ENCODE data around the gene SLC17A5.
"Not testable (repeated sequence)": the region's sequence is repeated elsewhere in the genome, so short reads cannot be mapped to it uniquely, and the experiment has no call there.

The SLC17A5 gene

DNA sequence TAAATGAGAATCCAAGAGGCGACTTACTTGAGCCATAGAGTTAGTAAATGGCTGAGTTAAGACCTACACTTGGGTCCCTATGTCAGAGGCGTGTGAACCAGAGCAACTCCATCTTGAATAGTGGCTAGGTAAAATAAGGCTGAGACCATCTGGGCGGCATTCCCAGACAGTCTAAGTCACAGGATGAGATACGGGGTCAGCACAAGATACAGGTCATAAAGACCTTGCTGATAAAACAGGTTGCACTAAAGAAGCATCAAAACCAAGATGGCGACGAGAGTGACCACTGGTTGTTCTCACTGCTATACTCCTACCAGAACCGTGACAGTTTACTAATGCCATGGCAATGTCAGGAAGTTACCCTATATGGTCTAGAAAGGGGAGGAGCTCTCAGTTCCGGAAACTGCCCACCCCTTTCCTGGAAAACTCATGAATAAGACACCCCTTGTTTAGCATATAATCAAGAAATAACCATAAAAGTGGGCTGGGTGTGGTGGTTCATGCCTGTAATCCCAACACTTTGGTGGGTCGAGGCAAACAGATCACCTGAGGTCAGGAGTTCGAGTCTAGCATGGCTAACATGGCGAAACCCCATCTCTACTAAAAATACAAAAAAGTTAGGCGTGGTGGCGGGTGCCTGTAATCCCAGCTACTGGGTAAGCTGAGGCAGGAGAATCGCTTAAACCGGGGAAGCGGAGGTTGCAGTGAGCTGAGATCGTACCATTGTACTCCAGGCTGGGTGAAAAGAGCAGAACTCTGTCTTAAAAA lies 89.0 kb downstream of the SLC17A5 start:
- DNase-seq, result no peak

DNA sequence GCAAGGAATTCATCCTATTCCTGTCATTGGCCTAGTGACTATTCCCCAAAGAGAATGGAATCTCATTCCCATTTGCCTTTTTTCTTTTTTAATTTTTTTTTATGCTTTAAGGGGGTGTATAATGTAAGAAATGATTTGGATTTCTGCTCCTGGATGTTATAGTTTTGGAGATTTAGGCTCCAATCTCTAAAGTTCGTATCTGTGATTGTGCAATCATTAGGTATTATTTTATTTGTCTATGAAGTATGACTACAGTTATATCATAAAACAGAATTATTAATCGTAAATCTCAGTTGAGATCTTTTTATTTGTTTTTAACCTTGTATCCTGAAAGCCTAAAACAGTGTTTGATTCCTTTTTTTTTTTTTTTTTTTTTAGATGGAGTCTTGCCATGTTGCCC lies 91.2 kb downstream of the SLC17A5 start:
- no peak for DNase-seq

DNA sequence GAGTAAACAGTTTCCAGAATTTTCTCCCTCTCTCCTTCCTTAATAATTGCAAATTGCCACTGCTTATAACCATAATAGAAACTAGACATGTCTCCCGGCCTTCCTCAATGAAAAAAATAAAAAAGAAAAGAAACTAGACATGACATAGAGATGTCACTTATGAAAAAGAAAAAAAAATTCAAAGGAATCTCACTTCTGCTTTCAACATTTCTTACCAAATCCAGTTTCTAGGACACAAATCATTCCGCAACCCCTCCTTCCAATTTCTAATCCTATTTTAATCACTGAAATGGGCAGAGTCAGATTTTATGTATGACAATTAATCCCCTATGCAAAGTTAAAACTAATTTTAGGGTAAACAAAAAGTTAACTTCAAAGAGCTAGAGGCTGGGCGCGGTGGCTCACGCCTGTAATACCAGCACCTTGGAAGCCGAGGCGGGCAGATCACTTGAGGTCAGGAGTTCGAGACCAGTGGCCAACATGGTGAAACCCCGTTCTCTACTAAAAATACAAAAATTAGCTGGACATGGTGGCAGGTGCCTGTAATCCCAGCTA lies 92.9 kb downstream of the SLC17A5 start:
- no peak for DNase-seq

DNA sequence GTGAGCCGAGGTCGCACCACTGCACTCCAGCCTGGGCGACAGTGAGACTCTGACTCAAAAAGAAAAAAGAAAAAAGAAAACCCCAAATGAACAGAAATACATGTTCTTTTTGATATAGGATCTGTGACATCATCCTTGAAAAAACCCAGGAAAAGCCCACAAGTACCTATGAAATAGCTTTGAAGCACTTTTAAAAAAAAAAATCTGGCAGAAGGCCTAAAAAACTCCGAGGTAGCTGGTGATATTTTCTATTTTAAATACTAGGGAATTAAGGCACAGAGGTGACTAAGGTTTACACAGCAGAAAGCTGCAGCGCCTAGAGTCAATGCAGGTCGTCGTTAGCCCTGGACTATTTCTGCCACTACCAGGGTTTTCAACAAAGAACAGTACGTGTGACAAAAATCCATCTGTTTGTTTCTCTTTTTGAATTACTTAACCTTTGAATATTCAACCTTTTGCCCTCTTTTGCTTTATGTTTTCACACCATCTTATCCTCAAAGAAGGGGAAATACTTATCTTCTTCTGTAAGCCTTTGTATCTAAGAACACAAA lies 93.5 kb downstream of the SLC17A5 start:
- no peak for DNase-seq

DNA sequence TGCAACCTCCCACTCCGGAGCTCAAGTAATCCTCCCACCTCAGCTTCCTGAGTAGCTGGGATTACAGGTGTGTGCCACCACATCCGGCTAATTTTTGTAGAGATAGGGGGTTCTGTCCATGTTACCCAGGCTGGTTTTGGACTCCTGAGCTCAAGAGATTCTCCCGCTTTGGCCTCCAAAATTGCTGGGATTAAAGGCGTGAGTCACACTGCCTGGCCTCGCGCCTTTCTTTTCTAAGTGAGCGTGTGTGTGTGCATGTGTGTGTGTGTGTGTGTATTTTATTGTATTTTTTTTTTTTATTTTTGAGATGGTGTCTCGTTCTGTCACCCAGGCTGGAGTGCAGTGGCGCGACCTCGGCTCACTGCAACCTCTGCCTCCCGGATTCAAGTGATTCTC lies 94.4 kb downstream of the SLC17A5 start:
- DNase-seq, result not testable (repeated sequence)

DNA sequence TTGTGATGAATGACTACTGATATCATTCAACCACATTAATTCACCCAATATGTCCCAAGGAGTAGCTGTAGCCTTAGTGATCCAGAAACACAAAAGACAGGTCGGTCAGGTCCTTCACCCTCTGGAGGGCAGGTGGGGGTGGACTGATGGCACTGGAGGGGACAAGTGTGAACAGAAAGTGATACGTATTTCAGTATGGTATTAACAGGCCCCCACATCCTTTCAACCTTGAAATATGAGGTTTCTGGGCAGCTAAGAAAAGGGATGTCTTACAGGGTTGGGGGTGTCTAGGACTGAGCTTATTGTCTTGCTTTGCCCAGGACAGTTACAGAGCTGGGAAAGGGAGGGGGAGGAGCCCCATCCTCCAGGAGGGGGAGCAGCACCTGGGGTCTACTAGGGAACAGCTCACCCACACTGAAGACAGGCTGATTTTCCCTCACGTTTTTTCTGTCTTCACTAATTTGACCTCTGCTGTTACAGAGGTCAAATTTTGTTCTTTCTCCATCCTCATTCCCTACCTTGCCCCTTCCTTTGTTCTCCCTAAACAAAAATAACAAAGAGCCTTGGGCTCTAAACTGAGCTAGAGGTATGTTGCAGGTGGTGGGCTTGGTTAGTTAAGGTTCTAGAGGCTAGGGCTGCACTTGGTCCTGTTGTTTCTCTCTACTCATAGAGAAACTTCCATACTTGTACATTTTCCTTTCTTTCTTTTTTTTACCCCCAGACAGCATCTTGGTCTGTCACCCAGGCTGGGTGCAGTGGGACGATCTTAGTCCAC lies 95.0 kb downstream of the SLC17A5 start:
- DNase-seq, result no peak

DNA sequence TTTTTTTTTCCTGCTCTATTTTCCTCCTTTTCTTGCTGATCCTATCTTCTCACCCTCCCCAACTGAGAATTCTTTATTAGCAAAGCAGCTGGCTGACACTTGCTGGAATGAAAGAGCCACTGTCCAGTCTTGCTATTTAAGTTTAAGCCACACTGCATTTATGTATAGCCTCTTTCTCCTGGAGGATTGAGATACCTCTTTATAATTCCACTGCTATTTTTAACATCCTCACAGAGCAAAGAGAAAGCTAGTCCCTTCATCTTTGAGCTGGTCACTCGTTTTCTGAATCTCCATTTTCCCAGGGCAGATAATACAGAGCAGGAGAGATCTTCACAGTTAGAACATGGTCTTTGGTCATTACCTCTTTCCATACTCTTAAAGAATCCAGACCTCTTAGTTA lies 97.0 kb downstream of the SLC17A5 start:
- no peak for DNase-seq

DNA sequence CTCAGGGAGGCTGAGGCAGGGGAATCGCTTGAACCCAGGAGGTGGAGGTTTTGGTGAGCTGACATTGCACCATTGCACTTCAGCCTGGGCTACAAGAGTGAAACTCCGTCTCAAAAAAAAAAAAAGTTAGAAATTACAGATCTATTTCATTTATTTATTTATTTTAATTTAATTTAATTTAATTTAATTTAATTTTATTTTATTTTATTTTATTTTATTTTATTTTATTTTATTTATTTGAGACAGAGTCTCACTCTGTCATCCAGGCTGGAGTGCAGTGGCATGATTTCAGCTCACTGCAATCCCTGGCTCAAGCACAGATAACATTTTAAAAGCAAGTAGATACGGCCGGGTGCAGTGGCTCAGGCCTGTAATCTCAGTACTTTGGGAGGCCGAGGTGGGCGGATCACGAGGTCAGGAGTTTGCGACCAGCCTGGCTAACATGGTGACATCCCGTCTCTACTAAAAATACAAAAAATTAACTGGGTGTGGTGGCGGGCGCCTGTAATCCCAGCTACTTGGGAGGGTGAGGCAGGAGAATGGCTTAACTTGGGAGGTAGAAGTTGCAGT lies 98.3 kb downstream of the SLC17A5 start:
- DNase-seq, result not testable (repeated sequence)

DNA sequence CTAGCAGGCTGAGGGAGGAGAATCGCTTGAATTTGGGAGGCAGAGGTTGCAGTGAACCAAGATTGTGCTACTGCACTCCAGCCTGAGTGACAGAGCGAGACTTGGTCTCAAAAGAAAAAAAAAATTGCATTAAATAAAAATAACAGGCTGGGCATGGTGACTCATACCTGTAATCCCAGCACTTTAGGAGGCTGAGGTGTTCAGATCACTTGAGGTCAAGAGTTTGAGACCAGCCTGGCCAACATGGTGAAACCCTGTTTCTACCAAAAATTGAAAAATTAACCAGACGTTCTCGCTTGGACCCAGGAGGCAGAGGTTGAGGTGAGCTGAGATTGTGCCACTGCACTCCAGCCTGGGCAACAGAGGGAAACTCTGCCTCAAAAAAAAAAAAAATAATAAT lies 102.7 kb downstream of the SLC17A5 start:
- not testable (repeated sequence) for DNase-seq

DNA sequence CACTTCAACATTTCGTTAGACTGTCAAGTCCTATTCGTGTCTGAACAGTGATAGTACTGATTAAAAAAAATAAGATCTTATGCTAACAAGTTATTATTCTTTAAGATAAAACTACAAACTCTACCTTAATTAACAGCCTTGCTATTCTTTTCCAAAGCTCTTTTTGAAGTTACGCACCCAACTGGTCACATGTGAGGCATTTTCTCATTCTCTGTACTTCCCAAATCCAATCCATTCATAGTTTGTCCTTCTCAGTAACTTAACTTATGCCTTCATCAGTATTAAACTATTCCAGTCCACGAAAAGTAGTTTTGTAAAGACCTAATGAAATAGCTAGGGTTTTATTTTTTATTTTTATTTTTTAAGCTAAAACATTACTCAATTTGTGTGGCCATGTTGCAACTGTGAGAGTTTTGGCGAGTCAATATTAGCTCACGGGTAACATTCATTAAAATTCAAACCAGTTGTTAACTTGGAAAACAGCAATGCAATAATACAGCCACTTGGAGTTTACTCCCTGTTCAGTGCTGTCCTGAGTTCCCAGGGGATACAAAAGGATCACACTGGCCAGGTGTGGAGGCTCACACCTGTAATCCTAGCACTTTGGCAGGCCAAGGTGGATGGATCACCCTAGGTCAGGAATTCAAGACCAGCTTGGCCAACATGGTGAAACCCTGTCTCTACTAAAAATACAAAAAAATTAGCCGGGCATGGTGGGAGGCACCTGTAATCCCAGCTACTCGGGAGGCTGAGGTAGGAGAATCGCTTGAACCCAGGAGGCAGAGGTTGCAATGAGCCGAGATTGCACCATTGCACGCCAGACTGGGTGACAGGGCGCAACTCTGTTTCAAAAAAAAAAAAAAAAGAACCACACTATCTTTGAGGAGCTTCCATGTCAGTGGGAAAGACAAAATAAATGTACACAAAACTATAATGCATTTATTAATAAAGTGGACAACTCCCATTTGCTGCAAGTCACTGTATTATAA lies 105.0 kb downstream of the SLC17A5 start:
- DNase-seq, result no peak

DNA sequence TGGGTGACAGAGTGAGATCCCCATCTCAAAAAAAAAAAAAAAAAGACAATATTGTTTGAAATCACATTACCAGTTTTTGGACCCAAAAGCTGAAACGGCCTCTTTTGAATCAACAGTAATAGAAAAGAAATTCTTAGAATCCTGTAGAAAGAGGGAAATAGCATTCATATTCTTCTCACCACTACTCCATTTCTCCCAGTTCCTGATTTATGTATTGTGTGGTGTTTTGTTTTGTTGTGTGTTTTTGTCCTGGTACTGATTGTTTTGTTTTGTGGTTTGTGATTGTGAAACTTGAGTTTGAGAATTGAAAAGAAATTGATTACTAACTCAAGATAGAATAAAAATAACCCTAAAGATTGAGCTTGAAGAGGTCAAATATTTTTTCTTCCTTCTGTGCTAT lies 106.8 kb downstream of the SLC17A5 start:
- DNase-seq, result no peak

All from NCI-H526 (cell line).